DMS114 treated with DMSO at 0.1 percent for 48 hours (cell line): ENCODE results near the gene A3GALT2.
"Not testable (repeated sequence)": the region's sequence is repeated elsewhere in the genome, so short reads cannot be mapped to it uniquely, and the experiment has no call there.

ENCODE experiments used
- DNase-seq: peaks from one replicate; lab custom pipeline; 2025; ENCODE audit not compliant: unreplicated experiment; lab: John Stamatoyannopoulos, UW

Gene A3GALT2

GRCh38 chr1:33294071-33295010, 26.6 kb downstream of the A3GALT2 start:
- no peak for DNase-seq

- DNase-seq, result no peak
Observed at GRCh38 chr1:33292726-33293340, 28.1 kb downstream of the A3GALT2 start.

GRCh38 chr1:33290615-33291014, 30.3 kb downstream of the A3GALT2 start:
- DNase-seq, result not testable (repeated sequence)

- no peak for DNase-seq
Observed at GRCh38 chr1:33289858-33290154, 31.1 kb downstream of the A3GALT2 start.

GRCh38 chr1:33288976-33289857, 31.7 kb downstream of the A3GALT2 start:
- no peak for DNase-seq

GRCh38 chr1:33287317-33287716, 33.6 kb downstream of the A3GALT2 start:
- no peak for DNase-seq

GRCh38 chr1:33286451-33287185, 34.3 kb downstream of the A3GALT2 start:
- DNase-seq, result no peak

- DNase-seq, result no peak
Observed at GRCh38 chr1:33284049-33284448, 36.8 kb downstream of the A3GALT2 start.

GRCh38 chr1:33282791-33283190, 38.1 kb downstream of the A3GALT2 start:
- DNase-seq, result no peak

- no peak for DNase-seq
Observed at GRCh38 chr1:33281554-33282303, 39.2 kb downstream of the A3GALT2 start.

- no peak for DNase-seq
Observed at GRCh38 chr1:33280091-33280661, 40.7 kb downstream of the A3GALT2 start.

- no peak for DNase-seq
Observed at GRCh38 chr1:33277488-33278084, 43.3 kb downstream of the A3GALT2 start.

- no peak for DNase-seq
Observed at GRCh38 chr1:33276573-33277298, 44.2 kb downstream of the A3GALT2 start.

GRCh38 chr1:33275706-33276572, 45.0 kb downstream of the A3GALT2 start:
- DNase-seq, result no peak

GRCh38 chr1:33275195-33275594, 45.7 kb downstream of the A3GALT2 start:
- no peak for DNase-seq

GRCh38 chr1:33274446-33274845, 46.5 kb downstream of the A3GALT2 start:
- DNase-seq, result no peak

GRCh38 chr1:33273961-33274371, 46.9 kb downstream of the A3GALT2 start:
- no peak for DNase-seq

GRCh38 chr1:33273406-33273805, 47.5 kb downstream of the A3GALT2 start:
- DNase-seq, result no peak
